BE2C (cell line): ENCODE measurements around the gene ARHGEF37.
"Not testable (repeated sequence)": the region's sequence is repeated elsewhere in the genome, so short reads cannot be mapped to it uniquely, and the experiment has no call there.

Source experiments
- DNase-seq: peaks from one replicate; pipeline ENCODE4 v3.0.0-alpha.2; 2020
- H3K27me3 ChIP-seq: fragments of 250-450 bp; sonication (Bioruptor Pico); 2 replicates; pipeline ENCODE4 v1.5.1; 2020; ENCODE audit warnings: mild to moderate bottlenecking
- H3K36me3 ChIP-seq: fragments of 250-450 bp; sonication (Bioruptor Pico); 2 replicates; pipeline ENCODE4 v1.5.1; 2020; ENCODE audit warnings: mild to moderate bottlenecking
- H3K4me1 ChIP-seq: fragments of 250-450 bp; sonication (Bioruptor Pico); 2 replicates; pipeline ENCODE4 v1.5.1; 2020
- H3K4me3 ChIP-seq: 2 replicates; pipeline ENCODE4 v1.5.1; 2011; ENCODE audit warnings: low read depth, low read length
- H3K9me3 ChIP-seq: fragments of 250-450 bp; sonication (Bioruptor Pico); 2 replicates; pipeline ENCODE4 v1.5.1; 2020
- CTCF ChIP-seq: IDR thresholded peaks from 2 replicates; pipeline ENCODE4 v1.5.1; 2012; ENCODE audit warnings: mild to moderate bottlenecking, low read depth, low read length

Gene ARHGEF37

GRCh38 chr5:149561848-149562247 is 19.4 kb upstream of the ARHGEF37 start:
- H3K4me3 ChIP-seq = peak overlapping the region; percentile 6
- H3K36me3 ChIP-seq = no peaks in the 10 kb centered on the region
- no peaks in the 10 kb centered on the region for H3K9me3 ChIP-seq
- H3K27me3 ChIP-seq = no peaks in the 10 kb centered on the region
- peaks cover 6% of the 10 kb centered on the region; the same call in 1 of the 2 replicates for H3K4me1 ChIP-seq
- TF ChIP-seq CTCF = no peak
- DNase-seq = no peak

DNA sequence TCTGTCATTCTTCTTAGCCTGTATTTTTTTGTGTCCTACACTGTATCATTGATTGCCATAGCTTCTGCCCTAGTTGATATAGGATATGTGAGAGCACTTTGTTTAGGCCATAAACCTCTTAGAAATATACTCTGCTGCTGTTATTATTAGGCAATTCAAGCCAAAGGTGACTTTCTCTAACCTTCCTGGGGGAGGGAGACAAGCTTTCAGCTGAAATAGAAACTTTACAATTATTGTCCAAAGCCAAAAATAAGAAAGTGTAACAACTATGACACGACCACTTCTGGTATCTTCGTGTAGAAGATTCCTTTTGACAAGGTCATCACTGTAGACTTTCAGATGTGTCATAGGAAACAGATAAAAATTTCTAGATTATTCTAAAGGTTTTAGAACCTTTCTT is 17.8 kb upstream of the ARHGEF37 start:
- no peak for DNase-seq

DNA sequence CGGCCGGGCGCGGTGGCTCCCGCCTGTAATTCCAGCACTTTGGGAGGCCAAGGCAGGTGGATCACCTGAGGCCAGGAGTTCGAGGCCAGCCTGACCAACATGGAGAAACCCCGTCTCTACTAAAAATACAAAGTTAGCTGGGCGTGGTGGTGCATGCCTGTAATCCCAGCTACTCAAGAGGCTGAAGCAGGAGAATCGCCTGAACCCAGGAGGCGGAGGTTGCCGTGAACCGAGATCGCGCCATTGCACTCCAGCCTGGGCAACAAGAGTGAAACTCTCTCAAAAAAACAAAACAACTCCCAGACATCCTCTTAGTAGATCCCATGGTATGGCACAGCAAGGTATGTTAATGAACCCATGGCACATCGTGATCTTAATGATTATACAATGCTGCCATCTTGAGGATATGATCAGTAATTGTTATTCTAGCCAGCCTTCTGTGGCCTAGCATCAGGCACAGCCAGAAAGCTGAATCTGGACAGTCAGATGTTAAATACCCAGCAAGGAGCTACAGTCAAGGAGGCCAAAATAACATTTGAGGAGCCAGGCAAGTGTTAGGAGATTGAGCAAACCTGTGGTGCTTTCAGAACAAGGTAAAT is 16.7 kb upstream of the ARHGEF37 start:
- not testable (repeated sequence) for H3K9me3 ChIP-seq, H3K4me1 ChIP-seq, H3K4me3 ChIP-seq, H3K27me3 ChIP-seq, H3K36me3 ChIP-seq
- peak; percentile 29 for DNase-seq
- peak; percentile 59 for TF ChIP-seq CTCF

More for the DNA sequence above, 17.8 kb upstream of the ARHGEF37 start:
- TF ChIP-seq CTCF = no peak
- Histone ChIP-seq H3K4me1 (peaks cover 6% of the 10 kb centered on the region; the same call in 1 of the 2 replicates), H3K36me3 (no peaks in the 10 kb centered on the region), H3K9me3 (no peaks in the 10 kb centered on the region), H3K27me3 (no peaks in the 10 kb centered on the region), H3K4me3 (no peak overlapping the region)

- TF ChIP-seq CTCF = no peak
Measured at GRCh38 chr5:149567226-149567625, 14.1 kb upstream of the ARHGEF37 start.

GRCh38 chr5:149572170-149572569 is 9.1 kb upstream of the ARHGEF37 start:
- no peaks in the 10 kb centered on the region for H3K27me3 ChIP-seq
- no peak for DNase-seq
- TF ChIP-seq CTCF = no peak
- H3K4me1 ChIP-seq = no peaks in the 10 kb centered on the region
- H3K36me3 ChIP-seq = no peaks in the 10 kb centered on the region
- no peak overlapping the region for H3K4me3 ChIP-seq
- H3K9me3 ChIP-seq = no peaks in the 10 kb centered on the region

More at GRCh38 chr5:149567226-149567625, 14.1 kb upstream of the ARHGEF37 start:
- Histone ChIP-seq H3K27me3 (no peaks in the 10 kb centered on the region), H3K36me3 (no peaks in the 10 kb centered on the region), H3K4me3 (no peak overlapping the region), H3K9me3 (no peaks in the 10 kb centered on the region), H3K4me1 (no peaks in the 10 kb centered on the region)
- no peak for DNase-seq

- Histone ChIP-seq H3K9me3 (no peaks in the 10 kb centered on the region), H3K4me3 (no peak overlapping the region), H3K36me3 (no peaks in the 10 kb centered on the region), H3K4me1 (no peaks in the 10 kb centered on the region), H3K27me3 (no peaks in the 10 kb centered on the region)
- DNase-seq = no peak
- no peak for TF ChIP-seq CTCF
Measured at GRCh38 chr5:149572576-149573231, 8.6 kb upstream of the ARHGEF37 start.
